ENCODE data around the gene ANGPTL2. TPM values are rescaled to one million over a fixed set of nuclear protein-coding genes. Genes with fewer than 3 reads are reported as not detected.

The ANGPTL2 gene, protein sequence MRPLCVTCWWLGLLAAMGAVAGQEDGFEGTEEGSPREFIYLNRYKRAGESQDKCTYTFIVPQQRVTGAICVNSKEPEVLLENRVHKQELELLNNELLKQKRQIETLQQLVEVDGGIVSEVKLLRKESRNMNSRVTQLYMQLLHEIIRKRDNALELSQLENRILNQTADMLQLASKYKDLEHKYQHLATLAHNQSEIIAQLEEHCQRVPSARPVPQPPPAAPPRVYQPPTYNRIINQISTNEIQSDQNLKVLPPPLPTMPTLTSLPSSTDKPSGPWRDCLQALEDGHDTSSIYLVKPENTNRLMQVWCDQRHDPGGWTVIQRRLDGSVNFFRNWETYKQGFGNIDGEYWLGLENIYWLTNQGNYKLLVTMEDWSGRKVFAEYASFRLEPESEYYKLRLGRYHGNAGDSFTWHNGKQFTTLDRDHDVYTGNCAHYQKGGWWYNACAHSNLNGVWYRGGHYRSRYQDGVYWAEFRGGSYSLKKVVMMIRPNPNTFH
- 51.1 and 64.2 TPM in 2 replicates for total RNA-seq

DNA sequence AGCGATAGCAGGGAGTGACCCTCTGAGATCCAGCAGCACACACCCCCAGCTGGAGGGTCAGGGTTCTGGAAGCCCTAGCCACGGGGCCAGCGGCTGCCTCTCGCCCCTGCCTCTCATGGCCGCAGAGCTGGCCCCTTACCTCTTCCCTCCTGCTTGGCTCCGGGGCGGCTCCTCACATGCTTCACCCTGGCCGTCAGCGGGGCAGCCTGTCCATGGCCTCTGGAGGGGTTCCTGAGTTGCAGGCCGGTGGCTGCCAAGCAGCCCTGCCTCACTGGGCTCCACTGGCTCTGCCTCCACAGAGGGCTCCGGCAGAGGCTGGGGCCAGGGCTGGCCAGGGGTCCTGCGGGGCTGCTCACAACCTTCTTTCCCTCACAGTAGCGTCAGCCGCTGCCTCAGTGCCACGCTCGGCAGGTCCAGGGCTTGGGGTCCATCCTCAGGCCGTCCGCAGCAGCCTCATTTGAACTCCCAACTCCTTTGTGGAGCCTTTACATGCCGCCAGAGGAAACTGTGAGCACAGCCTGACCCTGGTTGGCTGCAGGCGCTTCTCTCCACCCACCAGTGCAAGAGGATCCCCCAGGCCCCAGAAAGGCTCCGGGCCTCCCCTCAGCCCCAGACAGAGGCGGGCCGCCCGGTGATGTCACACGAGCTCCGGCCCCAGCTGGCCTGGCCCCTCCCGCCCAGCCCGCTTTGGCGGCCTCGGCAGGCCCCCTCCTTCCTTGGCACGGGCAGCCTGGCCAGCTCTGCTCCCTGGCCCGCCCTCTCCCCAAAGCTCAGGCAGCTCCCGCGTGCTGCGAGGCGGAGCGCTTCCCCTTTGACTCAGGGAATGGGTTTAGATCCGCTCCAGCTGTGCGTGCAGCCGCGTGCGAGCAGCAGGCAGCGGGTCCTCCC, at the start of gene ANGPTL2:
TSS of gene ANGPTL2 (minus strand) at position 460 of the 888 bp plus-strand sequence. CDS start 13,904 bp downstream, outside the sequence.

Other genes starting within 250 kb of the ANGPTL2 start
- 3.6 and 4.1 TPM in 2 replicates for gene RALGPS1, start 207.9 kb downstream of the ANGPTL2 start, total RNA-seq
- 8.2 and 10.7 TPM in 2 replicates for gene GARNL3, start 142.1 kb upstream of the ANGPTL2 start, total RNA-seq